HG02938 (cell line): ENCODE measurements around the gene B3GALT2.
A peak's percentile ranks its signal among the peaks of the same experiment; 100 is the strongest.

Source experiments
- ATAC-seq: cut with Tn5 transposase; IDR thresholded peaks from one replicate; pipeline ENCODE4 v1.9.1; 2021; ENCODE audit warnings: mild to moderate bottlenecking, moderate library complexity; ENCODE audit not compliant: unreplicated experiment

Gene B3GALT2

GRCh38 chr1:193183019-193183627 lies 3.3 kb downstream of the B3GALT2 start:
- peak; percentile 60 for ATAC-seq

- ATAC-seq, result no peak
Observed at GRCh38 chr1:193181985-193182384, 4.4 kb downstream of the B3GALT2 start.

GRCh38 chr1:193181536-193181935 lies 4.9 kb downstream of the B3GALT2 start:
- ATAC-seq, result no peak

GRCh38 chr1:193179094-193179493 lies 7.3 kb downstream of the B3GALT2 start:
- no peak for ATAC-seq

GRCh38 chr1:193176788-193177187 lies 9.6 kb downstream of the B3GALT2 start:
- ATAC-seq, result no peak

GRCh38 chr1:193176113-193176512 lies 10.3 kb downstream of the B3GALT2 start:
- no peak for ATAC-seq

- ATAC-seq, result no peak
Observed at GRCh38 chr1:193157360-193157759, 29.1 kb downstream of the B3GALT2 start.

GRCh38 chr1:193156822-193157142 lies 29.6 kb downstream of the B3GALT2 start:
- no peak for ATAC-seq

- no peak for ATAC-seq
Observed at GRCh38 chr1:193156117-193156821, 30.1 kb downstream of the B3GALT2 start.

- no peak for ATAC-seq
Observed at GRCh38 chr1:193144999-193145398, 41.4 kb downstream of the B3GALT2 start.

GRCh38 chr1:193144361-193144938 lies 42.0 kb downstream of the B3GALT2 start:
- ATAC-seq, result no peak

GRCh38 chr1:193143285-193143684 lies 43.1 kb downstream of the B3GALT2 start:
- ATAC-seq, result no peak

GRCh38 chr1:193142409-193142808 lies 44.0 kb downstream of the B3GALT2 start:
- ATAC-seq, result no peak

- no peak for ATAC-seq
Observed at GRCh38 chr1:193141804-193142203, 44.6 kb downstream of the B3GALT2 start.

GRCh38 chr1:193140254-193140653 lies 46.2 kb downstream of the B3GALT2 start:
- ATAC-seq, result no peak

GRCh38 chr1:193131266-193131860 lies 55.0 kb downstream of the B3GALT2 start:
- no peak for ATAC-seq
